ENCODE measurements around the gene KBTBD6.

Gene KBTBD6

DNA sequence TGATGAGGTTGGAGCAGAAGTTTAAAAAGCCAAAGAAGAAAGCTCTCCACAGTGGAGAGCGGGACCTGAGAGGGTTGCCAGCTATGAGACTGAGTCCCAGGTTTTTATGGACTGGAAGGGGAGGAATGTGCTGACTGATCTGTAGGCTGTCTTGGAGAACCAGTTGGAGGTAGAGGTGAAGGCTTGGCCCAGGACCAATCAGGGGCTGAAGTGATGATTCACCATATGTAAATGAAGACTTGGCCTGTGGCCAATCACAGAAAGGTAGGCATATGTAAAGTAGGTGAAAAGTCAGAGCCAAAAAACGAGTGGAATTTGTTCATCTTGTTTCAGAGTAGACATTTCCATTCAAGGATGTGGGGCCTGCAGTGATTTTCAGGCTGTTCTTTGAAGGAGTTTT is 17.5 kb upstream of the KBTBD6 start:
- DNase-seq (ENCODE audit: low spot score): no peak
- in situ Hi-C loops (cut with MboI; ENCODE audit: low sequenced_read_pairs, unreplicated experiment): no loop called here
- TF ChIP-seq, protein P1, sequence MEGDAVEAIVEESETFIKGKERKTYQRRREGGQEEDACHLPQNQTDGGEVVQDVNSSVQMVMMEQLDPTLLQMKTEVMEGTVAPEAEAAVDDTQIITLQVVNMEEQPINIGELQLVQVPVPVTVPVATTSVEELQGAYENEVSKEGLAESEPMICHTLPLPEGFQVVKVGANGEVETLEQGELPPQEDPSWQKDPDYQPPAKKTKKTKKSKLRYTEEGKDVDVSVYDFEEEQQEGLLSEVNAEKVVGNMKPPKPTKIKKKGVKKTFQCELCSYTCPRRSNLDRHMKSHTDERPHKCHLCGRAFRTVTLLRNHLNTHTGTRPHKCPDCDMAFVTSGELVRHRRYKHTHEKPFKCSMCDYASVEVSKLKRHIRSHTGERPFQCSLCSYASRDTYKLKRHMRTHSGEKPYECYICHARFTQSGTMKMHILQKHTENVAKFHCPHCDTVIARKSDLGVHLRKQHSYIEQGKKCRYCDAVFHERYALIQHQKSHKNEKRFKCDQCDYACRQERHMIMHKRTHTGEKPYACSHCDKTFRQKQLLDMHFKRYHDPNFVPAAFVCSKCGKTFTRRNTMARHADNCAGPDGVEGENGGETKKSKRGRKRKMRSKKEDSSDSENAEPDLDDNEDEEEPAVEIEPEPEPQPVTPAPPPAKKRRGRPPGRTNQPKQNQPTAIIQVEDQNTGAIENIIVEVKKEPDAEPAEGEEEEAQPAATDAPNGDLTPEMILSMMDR (IDR thresholded peaks at IDR 0.05; ENCODE audit: borderline replicate concordance, control extremely low read depth, extremely low read depth, insufficient read depth, missing control alignments): no peak

- in situ Hi-C loops (cut with MboI; ENCODE audit: low sequenced_read_pairs, unreplicated experiment): no loop called here
- no peak for DNase-seq (ENCODE audit: low spot score)
- TF ChIP-seq, protein P1 (IDR thresholded peaks at IDR 0.05; ENCODE audit: borderline replicate concordance, control extremely low read depth, extremely low read depth, insufficient read depth, missing control alignments): no peak
Measured at GRCh38 chr13:41148419-41149283, 16.0 kb upstream of the KBTBD6 start.

GRCh38 chr13:41145136-41145908 is 12.7 kb upstream of the KBTBD6 start:
- in situ Hi-C loops (cut with MboI; ENCODE audit: low sequenced_read_pairs, unreplicated experiment): no loop called here
- no peak for DNase-seq (ENCODE audit: low spot score)
- TF ChIP-seq, protein P1 (IDR thresholded peaks at IDR 0.05; ENCODE audit: borderline replicate concordance, control extremely low read depth, extremely low read depth, insufficient read depth, missing control alignments): no peak

DNA sequence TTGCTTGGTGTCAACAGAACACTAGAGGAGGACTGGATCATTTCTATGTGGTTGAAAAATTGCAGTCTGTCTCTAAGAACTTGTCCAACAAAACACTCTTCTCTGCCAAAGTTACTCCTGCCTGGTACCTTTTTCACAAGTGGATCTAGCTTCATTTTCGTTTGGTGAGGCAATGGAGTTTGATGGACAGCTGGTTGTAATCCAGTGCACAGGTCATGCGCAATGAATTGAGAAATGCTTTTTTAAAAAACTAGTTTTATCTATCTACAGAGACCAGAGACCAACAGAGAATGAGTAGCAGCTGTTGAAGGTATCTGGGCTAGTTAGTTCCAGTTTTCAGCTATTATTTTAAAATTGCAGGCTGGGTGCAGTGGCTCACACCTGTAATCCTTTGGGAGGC is 12.0 kb upstream of the KBTBD6 start:
- no peak for DNase-seq (ENCODE audit: low spot score)
- TF ChIP-seq, protein P1 (IDR thresholded peaks at IDR 0.05; ENCODE audit: borderline replicate concordance, control extremely low read depth, extremely low read depth, insufficient read depth, missing control alignments): no peak
- in situ Hi-C loops (cut with MboI; ENCODE audit: low sequenced_read_pairs, unreplicated experiment): no loop called here

GRCh38 chr13:41139296-41139966 is 6.8 kb upstream of the KBTBD6 start:
- TF ChIP-seq, protein P1 (IDR thresholded peaks at IDR 0.05; ENCODE audit: borderline replicate concordance, control extremely low read depth, extremely low read depth, insufficient read depth, missing control alignments): no peak
- in situ Hi-C loops (cut with MboI; ENCODE audit: low sequenced_read_pairs, unreplicated experiment): loop anchor here (10.0 kb wide), 1 partner anchor 55 kb away; the partner anchor contains the start of gene KBTBD7
- no peak for DNase-seq (ENCODE audit: low spot score)

- DNase-seq (ENCODE audit: low spot score): no peak
- in situ Hi-C loops (cut with MboI; ENCODE audit: low sequenced_read_pairs, unreplicated experiment): loop anchor here (10.0 kb wide), 1 partner anchor 57 kb away; the partner anchor contains the start of gene KBTBD7
- TF ChIP-seq, protein P1 (IDR thresholded peaks at IDR 0.05; ENCODE audit: borderline replicate concordance, control extremely low read depth, extremely low read depth, insufficient read depth, missing control alignments): no peak
Measured at GRCh38 chr13:41137951-41138350, 5.3 kb upstream of the KBTBD6 start.
